Pancreas (tissue), 10 donors: ENCODE data around the gene SRP72. TPM values are rescaled to one million over a fixed set of nuclear protein-coding genes. Genes with fewer than 3 reads are reported as not detected.

Experiments
- ATAC-seq, 4 donors: fragments of 200-7000 bp; cut with Tn5 transposase; one replicate each; pipeline versions ENCODE4 v1.8.0 to v1.9.1; 2020; ENCODE audit warnings: mild to moderate bottlenecking in 4 of 4, moderate library complexity in 4 of 4
- DNase-seq, 6 donors: peaks; one replicate each; pipeline ENCODE4 v3.0.0-alpha.2; 2020
- FAIRE-seq: peaks from 2 replicates; lab custom pipeline; 2012; peaks lifted over from hg19 to GRCh38; lab: Jason Lieb, UNC
- H3K27ac ChIP-seq, 4 donors: fragments of 200-600 bp; sonication (generic); 1 replicate in 3 of 4; 2 replicates in 1 of 4; pipeline versions ENCODE4 v1.5.0 to v1.8.0; 2020
- H3K27me3 ChIP-seq, 4 donors: fragments of 200-600 bp; one replicate each; pipeline ENCODE4 v1.8.0; 2021
- H3K36me3 ChIP-seq, 3 donors: fragments of 200-600 bp; sonication (generic) in 1 of 3; one replicate each; pipeline versions ENCODE4 v1.5.0 to v1.8.0; 2020 to 2021
- H3K4me1 ChIP-seq, 3 donors: fragments of 200-600 bp; one replicate each; pipeline ENCODE4 v1.8.0; 2021
- H3K4me3 ChIP-seq, 4 donors: fragments of 200-600 bp; sonication (generic) in 2 of 4; one replicate each; pipeline versions ENCODE4 v1.5.0 to v1.8.0; 2020 to 2021
- H3K9me3 ChIP-seq, 4 donors: fragments of 200-600 bp; one replicate each; pipeline ENCODE4 v1.8.0; 2021
- WGBS, 2 donors: extraction: QIAGEN DNeasy Blood & Tissue Kit; methylation state at CpG; one replicate each; pipeline ENCODE4 v1.1.7; 2013; 5-methylcytosine and 5-hydroxymethylcytosine counted together
- intact Hi-C, 3 donors: fragments of 100-400 bp; cut with DNase I; formaldehyde crosslinking; loops; one replicate each; pipeline versions ENCODE4 v1.11.1 to v1.14.2; 2022
- polyA plus RNA-seq, 2 donors: library from polyadenylated mRNA; stranded (reverse); fragments of 200-250 nt; gene quantifications; one replicate each; pipeline ENCODE4 v1.2.3, GENCODE V29; 2013
- total RNA-seq, 6 donors: library from RNA; stranded (reverse); fragmentation: NEBNext Ultra II Directional in 4 of 6; extraction: Animal tissue kit (Norgen Biotek cat#: 25700) in 4 of 6; gene quantifications; one replicate each; pipeline versions ENCODE4 v1.2.1 to v1.2.4, GENCODE V29; 2021 to 2023
- TF ChIP-seq, protein P1 (sequence below), 4 donors: fragments of 200-600 bp; sonication (generic) in 3 of 4; IDR thresholded peaks; one replicate each; pipeline versions ENCODE4 v1.5.0 to v1.8.0; 2021; ENCODE audit warnings: antibody characterized with exemption in 4 of 4
- donor health status: healthy with polysubstance abuse.
- donor health status: DM: no; HTN: no; CAD: no; lungs with moderate emphysema.
- donor health status: DM: no; HTN: no; CAD: no.
- donor health status: control.
- donor health status: control.
- donor health status: Bipolar disorder and iron deficiency.
- donor health status: DM: yes; HTN: yes; CAD: no.
- donor health status: DM: no; HTN: no; CAD: no.
- donor health status: DM: no; HTN: no; CAD: no.
- donor health status: DM: yes; HTN: yes; CAD: no.

The SRP72 gene
- total and polyA plus RNA-seq, 8 donors, result 20.8 to 103 (median 64.8) TPM

- 1% methylated on average over 10 of the region's 10 CpGs for WGBS, 2 donors
- peak; percentile 74 to 85 (median 82) for ATAC-seq
- Histone ChIP-seq H3K4me1 (peaks cover 11 to 28% (median 21%) of the 10 kb centered on the region in 3 donors), H3K27me3 (no peaks in the 10 kb centered on the region), H3K4me3 (peak overlapping the region; percentile 89 to 98 (median 92)), H3K36me3 (peaks cover 0 to 25% (median 5%) of the 10 kb centered on the region in 3 donors), H3K27ac (peak overlapping the region; percentile 86 to 91 (median 89)), H3K9me3 (no peaks in the 10 kb centered on the region)
- intact Hi-C loops, result no loop called here
- no peak for FAIRE-seq
- TF ChIP-seq, protein P1, sequence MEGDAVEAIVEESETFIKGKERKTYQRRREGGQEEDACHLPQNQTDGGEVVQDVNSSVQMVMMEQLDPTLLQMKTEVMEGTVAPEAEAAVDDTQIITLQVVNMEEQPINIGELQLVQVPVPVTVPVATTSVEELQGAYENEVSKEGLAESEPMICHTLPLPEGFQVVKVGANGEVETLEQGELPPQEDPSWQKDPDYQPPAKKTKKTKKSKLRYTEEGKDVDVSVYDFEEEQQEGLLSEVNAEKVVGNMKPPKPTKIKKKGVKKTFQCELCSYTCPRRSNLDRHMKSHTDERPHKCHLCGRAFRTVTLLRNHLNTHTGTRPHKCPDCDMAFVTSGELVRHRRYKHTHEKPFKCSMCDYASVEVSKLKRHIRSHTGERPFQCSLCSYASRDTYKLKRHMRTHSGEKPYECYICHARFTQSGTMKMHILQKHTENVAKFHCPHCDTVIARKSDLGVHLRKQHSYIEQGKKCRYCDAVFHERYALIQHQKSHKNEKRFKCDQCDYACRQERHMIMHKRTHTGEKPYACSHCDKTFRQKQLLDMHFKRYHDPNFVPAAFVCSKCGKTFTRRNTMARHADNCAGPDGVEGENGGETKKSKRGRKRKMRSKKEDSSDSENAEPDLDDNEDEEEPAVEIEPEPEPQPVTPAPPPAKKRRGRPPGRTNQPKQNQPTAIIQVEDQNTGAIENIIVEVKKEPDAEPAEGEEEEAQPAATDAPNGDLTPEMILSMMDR (IDR thresholded peaks at IDR 0.05), result no peak
- peak in 3 of 6 donors; percentile 21 to 50 (median 46) for DNase-seq
Observed at GRCh38 chr4:56468097-56468422, 643 bp downstream of the SRP72 start.

DNA sequence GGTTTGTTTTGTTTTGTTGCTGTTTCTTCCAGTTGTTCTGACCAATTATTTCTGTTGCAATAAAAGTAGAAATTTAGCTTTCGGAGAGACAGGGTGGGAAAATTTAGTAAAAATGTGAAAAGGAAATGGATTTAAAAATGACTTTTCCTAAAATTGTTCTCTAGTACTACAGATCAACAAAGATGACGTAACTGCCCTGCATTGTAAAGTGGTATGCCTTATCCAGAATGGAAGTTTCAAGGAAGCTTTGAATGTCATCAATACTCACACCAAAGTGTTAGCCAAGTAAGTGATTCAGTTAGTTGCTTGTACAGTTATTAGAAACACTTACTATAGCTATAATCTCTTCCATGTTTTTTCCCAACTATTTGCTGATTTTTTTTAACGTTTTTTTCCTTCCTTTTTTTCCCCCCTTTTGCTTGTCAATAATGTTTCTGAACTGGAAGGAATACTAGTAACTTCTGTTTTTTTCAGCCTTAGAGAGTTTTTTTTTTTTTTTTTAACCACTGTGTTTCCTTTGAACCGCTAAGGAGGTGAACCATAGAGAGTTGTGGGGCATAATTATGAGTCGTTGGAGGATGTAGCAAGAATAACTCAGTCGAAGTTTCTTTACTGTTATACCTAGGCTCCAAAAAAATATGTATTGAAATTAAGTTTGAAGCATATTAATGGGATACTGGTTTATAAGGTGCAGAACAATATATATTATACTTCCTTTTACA lies 2.2 kb downstream of the SRP72 start:
- 64 to 67% methylated on average over 6 of the region's 6 CpGs for WGBS, 2 donors

GRCh38 chr4:56475917-56476316 lies 8.5 kb downstream of the SRP72 start:
- no peak for DNase-seq
- H3K4me3 ChIP-seq, result no peak overlapping the region
- 90 to 92% methylated on average over 2 of the region's 2 CpGs for WGBS, 2 donors
- no peaks in the 10 kb centered on the region for H3K27me3 ChIP-seq
- no peaks in the 10 kb centered on the region for H3K4me1 ChIP-seq
- ATAC-seq, result no peak
- intact Hi-C loops, result no loop called here
- H3K9me3 ChIP-seq, result no peaks in the 10 kb centered on the region
- no peak overlapping the region for H3K27ac ChIP-seq
- TF ChIP-seq, protein P1 (IDR thresholded peaks at IDR 0.05), result no peak
- peaks cover 0 to 82% (median 43%) of the 10 kb centered on the region in 3 donors for H3K36me3 ChIP-seq
- FAIRE-seq, result no peak

More for the DNA sequence above, 2.2 kb downstream of the SRP72 start:
- no peak for FAIRE-seq
- H3K27ac ChIP-seq, result no peak overlapping the region
- H3K4me1 ChIP-seq, result peaks cover 8 to 27% (median 21%) of the 10 kb centered on the region in 3 donors
- H3K27me3 ChIP-seq, result no peaks in the 10 kb centered on the region
- ATAC-seq, result no peak
- intact Hi-C loops, result no loop called here
- H3K36me3 ChIP-seq, result peaks cover 0 to 37% (median 13%) of the 10 kb centered on the region in 3 donors
- TF ChIP-seq, protein P1 (IDR thresholded peaks at IDR 0.05), result no peak
- DNase-seq, result no peak
- no peaks in the 10 kb centered on the region for H3K9me3 ChIP-seq
- H3K4me3 ChIP-seq, result peak overlapping the region in 1 of 4 donors; percentile 93

GRCh38 chr4:56477192-56477702 lies 9.8 kb downstream of the SRP72 start:
- TF ChIP-seq, protein P1 (IDR thresholded peaks at IDR 0.05), result no peak
- Histone ChIP-seq H3K4me3 (no peak overlapping the region), H3K4me1 (no peaks in the 10 kb centered on the region), H3K27ac (no peak overlapping the region), H3K27me3 (no peaks in the 10 kb centered on the region), H3K36me3 (peaks cover 0 to 75% (median 38%) of the 10 kb centered on the region in 3 donors), H3K9me3 (no peaks in the 10 kb centered on the region)
- WGBS, 2 donors, result 93 to 95% methylated on average over 5 of the region's 5 CpGs
- intact Hi-C loops, result no loop called here
- DNase-seq, result no peak
- no peak for FAIRE-seq
- no peak for ATAC-seq

- no peak for FAIRE-seq
- H3K27me3 ChIP-seq, result no peaks in the 10 kb centered on the region
- ATAC-seq, result no peak
- WGBS, 2 donors, result 87 to 89% methylated on average over 3 of the region's 3 CpGs
- intact Hi-C loops, result no loop called here
- TF ChIP-seq, protein P1 (IDR thresholded peaks at IDR 0.05), result no peak
- H3K4me1 ChIP-seq, result no peaks in the 10 kb centered on the region
- H3K36me3 ChIP-seq, result peaks cover 0 to 71% (median 39%) of the 10 kb centered on the region in 3 donors
- no peak overlapping the region for H3K4me3 ChIP-seq
- no peaks in the 10 kb centered on the region for H3K9me3 ChIP-seq
- H3K27ac ChIP-seq, result no peak overlapping the region
- DNase-seq, result no peak
Observed at GRCh38 chr4:56480691-56481090, 13.3 kb downstream of the SRP72 start.
